ENCODE measurements around the gene KIAA1671.

KIAA1671 gene

DNA sequence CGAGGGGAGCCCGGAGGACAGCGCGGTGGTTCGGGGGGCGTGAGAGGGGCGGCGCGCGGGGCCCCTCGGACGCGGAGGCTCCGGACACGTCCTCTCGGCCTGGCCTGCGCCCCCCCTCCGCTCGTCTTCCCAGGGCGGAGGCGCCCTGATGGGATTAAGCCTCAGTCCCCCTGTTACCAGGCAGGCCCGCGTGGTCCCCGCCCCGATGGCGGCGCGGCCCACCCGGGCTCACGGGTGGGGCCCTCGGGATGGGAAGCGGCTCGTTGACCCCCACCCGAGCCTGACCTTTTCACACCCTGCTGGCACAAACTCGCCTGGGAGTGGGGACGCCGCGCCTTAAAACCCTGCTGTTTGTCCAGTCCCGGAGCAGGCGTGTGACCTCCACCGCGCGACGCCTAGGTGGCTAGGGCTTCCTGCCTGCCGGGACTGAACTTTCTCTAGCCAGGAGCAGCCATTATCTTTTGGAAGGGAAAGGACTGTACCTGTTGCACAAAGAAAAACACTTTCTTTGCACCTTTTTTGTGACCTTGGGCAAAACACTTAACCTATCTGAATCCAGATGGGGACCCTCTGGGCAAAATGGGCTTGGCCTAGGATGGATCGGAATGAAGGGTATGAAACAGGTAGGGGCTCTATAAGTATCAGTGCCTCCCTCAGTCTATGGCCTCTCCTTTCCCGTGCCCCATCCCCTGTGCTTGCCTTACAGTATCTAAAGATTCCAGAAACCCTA, 1.0 kb downstream of the KIAA1671 start:
- H3K4me3 ChIP-seq (IDR thresholded peaks at IDR 0.05; ENCODE audit: insufficient read depth, low read depth, low read length): no peak overlapping the region
- no peaks in the 10 kb centered on the region for H3K27me3 ChIP-seq (ENCODE audit: insufficient read depth, low read depth)
- H3K27ac ChIP-seq: no peak overlapping the region
- no peak overlapping the region for H2AFZ ChIP-seq (ENCODE audit: low read depth)
- H3K79me2 ChIP-seq (ENCODE audit: insufficient read depth, low read depth): no peaks in the 10 kb centered on the region
- peaks cover 4% of the 10 kb centered on the region for H3K4me1 ChIP-seq (ENCODE audit: low read depth, poor library complexity, severe bottlenecking)
- peak overlapping the region; percentile 69 for H3K4me2 ChIP-seq
- no peaks in the 10 kb centered on the region for H4K20me1 ChIP-seq (ENCODE audit: insufficient read depth)
- TF ChIP-seq, protein P1, sequence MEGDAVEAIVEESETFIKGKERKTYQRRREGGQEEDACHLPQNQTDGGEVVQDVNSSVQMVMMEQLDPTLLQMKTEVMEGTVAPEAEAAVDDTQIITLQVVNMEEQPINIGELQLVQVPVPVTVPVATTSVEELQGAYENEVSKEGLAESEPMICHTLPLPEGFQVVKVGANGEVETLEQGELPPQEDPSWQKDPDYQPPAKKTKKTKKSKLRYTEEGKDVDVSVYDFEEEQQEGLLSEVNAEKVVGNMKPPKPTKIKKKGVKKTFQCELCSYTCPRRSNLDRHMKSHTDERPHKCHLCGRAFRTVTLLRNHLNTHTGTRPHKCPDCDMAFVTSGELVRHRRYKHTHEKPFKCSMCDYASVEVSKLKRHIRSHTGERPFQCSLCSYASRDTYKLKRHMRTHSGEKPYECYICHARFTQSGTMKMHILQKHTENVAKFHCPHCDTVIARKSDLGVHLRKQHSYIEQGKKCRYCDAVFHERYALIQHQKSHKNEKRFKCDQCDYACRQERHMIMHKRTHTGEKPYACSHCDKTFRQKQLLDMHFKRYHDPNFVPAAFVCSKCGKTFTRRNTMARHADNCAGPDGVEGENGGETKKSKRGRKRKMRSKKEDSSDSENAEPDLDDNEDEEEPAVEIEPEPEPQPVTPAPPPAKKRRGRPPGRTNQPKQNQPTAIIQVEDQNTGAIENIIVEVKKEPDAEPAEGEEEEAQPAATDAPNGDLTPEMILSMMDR (conservative IDR thresholded peaks at IDR 0.05; ENCODE audit: low read depth, low read length): no peak
- H3K9ac ChIP-seq: no peak overlapping the region; the same call in 1 of the 2 replicates
- no peaks in the 10 kb centered on the region for H3K36me3 ChIP-seq (ENCODE audit: insufficient read depth)

DNA sequence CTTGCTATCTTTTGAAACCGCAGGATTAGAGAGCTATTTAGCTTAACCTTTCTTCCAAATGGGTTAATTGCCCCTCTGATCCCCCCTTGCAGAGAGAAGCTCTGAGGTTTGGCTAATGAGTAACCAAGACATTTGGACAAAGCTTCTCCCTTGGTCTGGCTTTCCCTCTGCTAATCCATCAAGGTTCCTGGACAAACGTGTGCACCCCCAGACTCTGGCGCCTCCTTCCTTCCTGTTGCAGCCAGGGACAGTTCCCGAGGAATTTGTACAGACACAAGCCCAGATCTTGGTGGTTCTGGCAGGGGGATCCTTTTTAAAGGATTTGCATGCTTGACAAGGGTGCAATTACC, 1.6 kb downstream of the KIAA1671 start:
- H4K20me1 ChIP-seq (ENCODE audit: insufficient read depth): no peaks in the 10 kb centered on the region
- H3K4me3 ChIP-seq (IDR thresholded peaks at IDR 0.05; ENCODE audit: insufficient read depth, low read depth, low read length): no peak overlapping the region
- TF ChIP-seq, protein P1 (conservative IDR thresholded peaks at IDR 0.05; ENCODE audit: low read depth, low read length): no peak
- no peak overlapping the region for H3K9ac ChIP-seq
- peaks cover 4% of the 10 kb centered on the region for H3K4me1 ChIP-seq (ENCODE audit: low read depth, poor library complexity, severe bottlenecking)
- H3K4me2 ChIP-seq: no peak overlapping the region
- H3K79me2 ChIP-seq (ENCODE audit: insufficient read depth, low read depth): no peaks in the 10 kb centered on the region
- no peaks in the 10 kb centered on the region for H3K36me3 ChIP-seq (ENCODE audit: insufficient read depth)
- H2AFZ ChIP-seq (ENCODE audit: low read depth): no peak overlapping the region
- no peaks in the 10 kb centered on the region for H3K27me3 ChIP-seq (ENCODE audit: insufficient read depth, low read depth)
- no peak overlapping the region for H3K27ac ChIP-seq

DNA sequence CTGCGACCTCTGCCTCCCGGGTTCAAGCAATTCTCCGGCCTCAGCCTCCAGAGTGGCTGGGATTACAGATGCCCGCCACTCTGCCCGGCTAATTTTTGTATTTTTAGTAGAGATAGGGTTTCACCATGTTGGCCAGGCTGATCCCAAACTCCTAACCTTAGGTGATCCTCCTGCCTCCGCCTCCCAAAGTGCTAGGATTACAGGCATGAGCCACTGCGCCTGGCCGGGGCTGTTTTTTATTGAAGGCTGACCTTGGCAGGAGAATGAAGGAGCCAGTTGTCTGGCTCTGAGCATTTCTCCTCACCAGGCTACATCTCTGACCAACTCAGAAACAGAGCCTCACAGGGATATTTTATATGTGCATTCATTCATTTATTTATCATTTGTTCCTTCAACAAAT, 2.3 kb downstream of the KIAA1671 start:
- no peaks in the 10 kb centered on the region for H4K20me1 ChIP-seq (ENCODE audit: insufficient read depth)
- no peak overlapping the region for H3K27ac ChIP-seq
- H3K4me2 ChIP-seq: no peak overlapping the region
- TF ChIP-seq, protein P1 (conservative IDR thresholded peaks at IDR 0.05; ENCODE audit: low read depth, low read length): no peak
- H3K9ac ChIP-seq: no peak overlapping the region
- H2AFZ ChIP-seq (ENCODE audit: low read depth): no peak overlapping the region
- H3K4me3 ChIP-seq (IDR thresholded peaks at IDR 0.05; ENCODE audit: insufficient read depth, low read depth, low read length): no peak overlapping the region
- H3K4me1 ChIP-seq (ENCODE audit: low read depth, poor library complexity, severe bottlenecking): peaks cover 4% of the 10 kb centered on the region
- no peaks in the 10 kb centered on the region for H3K36me3 ChIP-seq (ENCODE audit: insufficient read depth)
- no peaks in the 10 kb centered on the region for H3K79me2 ChIP-seq (ENCODE audit: insufficient read depth, low read depth)
- no peaks in the 10 kb centered on the region for H3K27me3 ChIP-seq (ENCODE audit: insufficient read depth, low read depth)

DNA sequence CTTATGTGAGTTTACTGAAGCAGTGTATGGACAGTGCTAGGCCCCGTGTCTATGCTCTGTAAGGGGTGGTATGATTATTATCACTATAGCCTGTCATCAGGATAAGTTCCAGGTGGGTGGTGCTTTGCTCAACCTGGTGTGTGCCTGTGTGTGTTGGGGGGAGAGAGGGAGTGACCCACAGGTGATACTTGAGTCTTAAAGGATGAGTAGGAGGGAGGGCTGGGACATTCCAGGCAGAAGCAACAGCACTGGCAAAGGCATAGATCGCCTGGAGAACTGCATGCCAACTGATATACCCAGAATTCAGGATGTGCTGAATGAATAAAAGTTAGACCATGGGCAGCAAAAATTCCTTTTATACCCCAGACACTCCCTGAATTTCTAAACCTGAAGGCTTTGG, 4.5 kb downstream of the KIAA1671 start:
- Histone ChIP-seq H3K27ac (no peak overlapping the region), H3K4me3 (IDR thresholded peaks at IDR 0.05; ENCODE audit: insufficient read depth, low read depth, low read length) (no peak overlapping the region)

More for the DNA sequence above, 4.5 kb downstream of the KIAA1671 start:
- peaks cover 4% of the 10 kb centered on the region for H3K4me1 ChIP-seq (ENCODE audit: low read depth, poor library complexity, severe bottlenecking)
- no peaks in the 10 kb centered on the region for H4K20me1 ChIP-seq (ENCODE audit: insufficient read depth)
- H2AFZ ChIP-seq (ENCODE audit: low read depth): no peak overlapping the region
- H3K36me3 ChIP-seq (ENCODE audit: insufficient read depth): no peaks in the 10 kb centered on the region
- H3K79me2 ChIP-seq (ENCODE audit: insufficient read depth, low read depth): no peaks in the 10 kb centered on the region
- no peak overlapping the region for H3K4me2 ChIP-seq
- no peaks in the 10 kb centered on the region for H3K27me3 ChIP-seq (ENCODE audit: insufficient read depth, low read depth)
- no peak overlapping the region for H3K9ac ChIP-seq
- TF ChIP-seq, protein P1 (conservative IDR thresholded peaks at IDR 0.05; ENCODE audit: low read depth, low read length): no peak

Data from KMS-11 (cell line).